Measurements from ENCODE around the gene ELN. TPM values are rescaled to one million over a fixed set of nuclear protein-coding genes. Genes with fewer than 3 reads are reported as not detected.
A peak's percentile ranks its signal among the peaks of the same experiment; 100 is the strongest.

The ELN gene
- total and polyA plus RNA-seq, 2 of the 8 experiments (the other 6 are each of a cell fraction or from before 2014, with no cell fraction given) = 5.1 to 5.6 TPM

DNA sequence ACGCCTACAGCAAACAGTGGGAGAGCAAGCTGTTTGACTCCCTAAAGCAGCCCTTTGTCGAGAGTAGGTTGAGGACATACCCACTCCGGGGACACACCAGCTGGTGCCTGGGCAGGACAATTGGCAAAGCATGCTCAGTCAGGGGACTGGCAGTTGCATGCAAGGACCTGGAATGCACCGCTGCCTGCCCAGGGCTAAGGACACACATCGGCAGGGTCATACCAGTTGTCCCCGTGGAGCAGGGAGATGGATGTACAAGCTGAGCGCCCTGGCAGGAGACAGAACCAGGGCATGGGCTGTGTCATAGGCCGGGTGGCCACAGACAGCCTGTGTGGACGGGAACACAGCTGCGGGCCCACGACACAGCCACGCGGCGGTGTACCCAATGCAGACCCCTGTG, 18.3 kb upstream of the ELN start:
- WGBS, 2 experiments (ENCODE audit: extremely low coverage in 1 of 2, insufficient coverage in 1 of 2, insufficient read length in 1 of 2, insufficient replicate concordance in 2 of 2, low coverage in 1 of 2, low lambda C conversion rate in 2 of 2, missing lambda C conversion rate in 1 of 2) = 91% methylated on average over 14 of the region's 14 CpGs; no CpG with 5 or more reads in 1 of the 2 experiments

More for the DNA sequence above, 18.3 kb upstream of the ELN start:
- H3K27me3 ChIP-seq (replicated peaks in 1 of 4; ENCODE audit: control insufficient read depth in 3 of 4, extremely low read depth in 1 of 4, insufficient read depth in 3 of 4, low read length in 3 of 4) = no peaks in the 10 kb centered on the region
- H2BK20ac ChIP-seq (ENCODE audit: low read length) = no peak overlapping the region
- H4K8ac ChIP-seq (ENCODE audit: extremely low read depth, insufficient read depth, low read length) = no peak overlapping the region; the same call in 1 of the 2 replicates
- H2BK12ac ChIP-seq (ENCODE audit: low read depth, low read length) = peak overlapping the region; percentile 39; the same call in 1 of the 2 replicates
- no peaks in the 10 kb centered on the region for H3K79me2 ChIP-seq (ENCODE audit: control insufficient read depth in 1 of 2, insufficient read depth in 2 of 2, low read length in 2 of 2)
- peaks cover 0 to 3% of the 10 kb centered on the region in 2 experiments for H4K20me1 ChIP-seq (replicated peaks in 1 of 2; ENCODE audit: control insufficient read depth in 1 of 2, insufficient read depth in 2 of 2, low read length in 2 of 2)
- H3K4me3 ChIP-seq (ENCODE audit: extremely low read depth in 1 of 4, insufficient read depth in 2 of 4, low read depth in 3 of 4, low read length in 4 of 4) = no peak overlapping the region
- H3K79me1 ChIP-seq (ENCODE audit: low read depth, low read length) = no peaks in the 10 kb centered on the region
- H3K36me3 ChIP-seq (ENCODE audit: control insufficient read depth in 2 of 4, insufficient read depth in 4 of 4, low read length in 3 of 4) = no peaks in the 10 kb centered on the region
- no peak overlapping the region for H2BK15ac ChIP-seq (ENCODE audit: low read length)
- DNase-seq (ENCODE audit: low read depth in 1 of 2, low spot score in 2 of 2) = no peak
- no peak overlapping the region for H4K5ac ChIP-seq (ENCODE audit: insufficient read length, low read depth, low read length)
- H3K18ac ChIP-seq (ENCODE audit: extremely low read depth, low read length) = no peak overlapping the region; the same call in 1 of the 2 replicates
- no peak overlapping the region for H3K9ac ChIP-seq (replicated peaks in 1 of 4; ENCODE audit: extremely low read depth in 1 of 4, low read depth in 3 of 4, low read length in 3 of 4)
- TF ChIP-seq RXRA (IDR thresholded peaks at IDR 0.05; ENCODE audit: insufficient read depth, low read depth, low read length) = no peak
- no peak for TF ChIP-seq KDM5A (IDR thresholded peaks at IDR 0.05; ENCODE audit: low read length)
- no peak for TF ChIP-seq SRF (IDR thresholded peaks at IDR 0.05; ENCODE audit: low read depth, low read length)
- TF ChIP-seq, protein P1, sequence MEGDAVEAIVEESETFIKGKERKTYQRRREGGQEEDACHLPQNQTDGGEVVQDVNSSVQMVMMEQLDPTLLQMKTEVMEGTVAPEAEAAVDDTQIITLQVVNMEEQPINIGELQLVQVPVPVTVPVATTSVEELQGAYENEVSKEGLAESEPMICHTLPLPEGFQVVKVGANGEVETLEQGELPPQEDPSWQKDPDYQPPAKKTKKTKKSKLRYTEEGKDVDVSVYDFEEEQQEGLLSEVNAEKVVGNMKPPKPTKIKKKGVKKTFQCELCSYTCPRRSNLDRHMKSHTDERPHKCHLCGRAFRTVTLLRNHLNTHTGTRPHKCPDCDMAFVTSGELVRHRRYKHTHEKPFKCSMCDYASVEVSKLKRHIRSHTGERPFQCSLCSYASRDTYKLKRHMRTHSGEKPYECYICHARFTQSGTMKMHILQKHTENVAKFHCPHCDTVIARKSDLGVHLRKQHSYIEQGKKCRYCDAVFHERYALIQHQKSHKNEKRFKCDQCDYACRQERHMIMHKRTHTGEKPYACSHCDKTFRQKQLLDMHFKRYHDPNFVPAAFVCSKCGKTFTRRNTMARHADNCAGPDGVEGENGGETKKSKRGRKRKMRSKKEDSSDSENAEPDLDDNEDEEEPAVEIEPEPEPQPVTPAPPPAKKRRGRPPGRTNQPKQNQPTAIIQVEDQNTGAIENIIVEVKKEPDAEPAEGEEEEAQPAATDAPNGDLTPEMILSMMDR (IDR thresholded peaks at IDR 0.05; ENCODE audit: control extremely low read depth in 1 of 3, insufficient read depth in 1 of 3, low read depth in 1 of 3, low read length in 3 of 3) = no peak
- TF ChIP-seq NANOG (IDR thresholded peaks at IDR 0.05; ENCODE audit: insufficient read depth, low read depth, low read length, poor library complexity, severe bottlenecking) = no peak
- TF ChIP-seq TEAD4 (IDR thresholded peaks at IDR 0.05; ENCODE audit: low read depth, low read length) = no peak
- TF ChIP-seq CBX8 (IDR thresholded peaks at IDR 0.05; ENCODE audit: borderline replicate concordance, low read depth, low read length) = no peak
- no peak for TF ChIP-seq SP1 (IDR thresholded peaks at IDR 0.05; ENCODE audit: low read depth, low read length)
- TF ChIP-seq CBX5 (IDR thresholded peaks at IDR 0.05; ENCODE audit: low read depth, low read length) = no peak
- TF ChIP-seq TAF7 (optimal IDR thresholded peaks at IDR 0.05; ENCODE audit: borderline replicate concordance, low read depth, low read length) = no peak
- H3K23me2 ChIP-seq (ENCODE audit: low read depth, low read length) = no peaks in the 10 kb centered on the region
- H3K9me3 ChIP-seq (ENCODE audit: insufficient read depth in 2 of 2, low read depth in 1 of 2, low read length in 1 of 2) = no peaks in the 10 kb centered on the region
- no peak overlapping the region for H3K4me2 ChIP-seq (ENCODE audit: insufficient read depth in 1 of 2, low read depth in 2 of 2, low read length in 2 of 2)
- no peak overlapping the region for H2BK120ac ChIP-seq (replicated peaks; ENCODE audit: low read depth, low read length)
- ChIA-PET POLR2A (ENCODE audit: partially characterized antibody) (no interaction called here), CTCF (ENCODE audit: partially characterized antibody) (interaction anchor here (14.4 kb wide), 1 partner anchor 16 kb away, joined by 145 read pairs; the partner anchor contains the start of gene ELN)
- H3K4me1 ChIP-seq (replicated peaks in 1 of 4; ENCODE audit: control insufficient read depth in 3 of 4, insufficient read depth in 4 of 4, low read length in 3 of 4) = no peaks in the 10 kb centered on the region
- no peak overlapping the region for H2BK5ac ChIP-seq (ENCODE audit: low read depth, low read length)
- no peak overlapping the region for H3K4ac ChIP-seq (replicated peaks; ENCODE audit: insufficient read length, low read depth, low read length)
- no peak overlapping the region for H3K23ac ChIP-seq (ENCODE audit: insufficient read length)
- H4K91ac ChIP-seq (replicated peaks; ENCODE audit: insufficient read length, low read length) = no peak overlapping the region
- no peak for FAIRE-seq
- H3K56ac ChIP-seq (replicated peaks; ENCODE audit: insufficient read length, low read depth, low read length) = no peak overlapping the region
- no peak overlapping the region for H3K27ac ChIP-seq (ENCODE audit: low read depth, low read length)
- H2AFZ ChIP-seq (ENCODE audit: low read length) = no peak overlapping the region
- H3K14ac ChIP-seq (ENCODE audit: insufficient read length) = no peak overlapping the region
- H2AK5ac ChIP-seq (ENCODE audit: low read depth, low read length) = no peak overlapping the region
